DND-41 (cell line): ENCODE data around the gene SLC22A17.

Source experiments
- EZH2 ChIP-seq: IDR thresholded peaks from 3 replicates; pipeline ENCODE4 v1.6.1; 2012; ENCODE audit warnings: borderline replicate concordance, low read depth, mild to moderate bottlenecking, moderate library complexity, low read length, inconsistent platforms; ENCODE audit not compliant: severe bottlenecking
- TF ChIP-seq, protein P1 (sequence below): IDR thresholded peaks from 2 replicates; pipeline ENCODE4 v1.5.1; 2012; ENCODE audit warnings: borderline replicate concordance, low read length, moderate library complexity, mild to moderate bottlenecking; ENCODE audit not compliant: poor library complexity, severe bottlenecking; ENCODE audit errors: extremely low read depth

DNA sequence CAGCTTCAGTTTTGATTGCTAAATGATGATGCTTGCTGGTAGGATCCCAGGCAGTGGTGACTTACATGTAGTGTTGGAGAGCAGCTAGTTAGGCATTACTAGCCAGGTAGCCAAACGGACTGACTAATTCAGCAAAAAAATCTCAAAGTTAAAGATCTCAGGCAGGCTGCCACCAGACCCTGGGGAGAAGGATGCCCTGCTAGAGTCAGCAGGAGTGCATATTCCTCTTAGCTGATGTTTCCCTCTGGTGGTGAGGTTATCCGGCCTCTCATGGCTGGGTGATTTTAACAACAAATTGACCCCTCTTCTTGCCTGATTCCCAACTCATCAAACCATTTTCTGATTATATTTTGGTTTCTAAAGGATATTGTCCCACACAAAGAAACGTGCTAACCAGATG is 9.5 kb upstream of the SLC22A17 start:
- TF ChIP-seq, protein P1, sequence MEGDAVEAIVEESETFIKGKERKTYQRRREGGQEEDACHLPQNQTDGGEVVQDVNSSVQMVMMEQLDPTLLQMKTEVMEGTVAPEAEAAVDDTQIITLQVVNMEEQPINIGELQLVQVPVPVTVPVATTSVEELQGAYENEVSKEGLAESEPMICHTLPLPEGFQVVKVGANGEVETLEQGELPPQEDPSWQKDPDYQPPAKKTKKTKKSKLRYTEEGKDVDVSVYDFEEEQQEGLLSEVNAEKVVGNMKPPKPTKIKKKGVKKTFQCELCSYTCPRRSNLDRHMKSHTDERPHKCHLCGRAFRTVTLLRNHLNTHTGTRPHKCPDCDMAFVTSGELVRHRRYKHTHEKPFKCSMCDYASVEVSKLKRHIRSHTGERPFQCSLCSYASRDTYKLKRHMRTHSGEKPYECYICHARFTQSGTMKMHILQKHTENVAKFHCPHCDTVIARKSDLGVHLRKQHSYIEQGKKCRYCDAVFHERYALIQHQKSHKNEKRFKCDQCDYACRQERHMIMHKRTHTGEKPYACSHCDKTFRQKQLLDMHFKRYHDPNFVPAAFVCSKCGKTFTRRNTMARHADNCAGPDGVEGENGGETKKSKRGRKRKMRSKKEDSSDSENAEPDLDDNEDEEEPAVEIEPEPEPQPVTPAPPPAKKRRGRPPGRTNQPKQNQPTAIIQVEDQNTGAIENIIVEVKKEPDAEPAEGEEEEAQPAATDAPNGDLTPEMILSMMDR: no peak
- no peak for TF ChIP-seq EZH2
